Type B pancreatic cell (in vitro differentiated cells): Measurements from ENCODE around the gene SLC46A1. TPM values are rescaled to one million over a fixed set of nuclear protein-coding genes. Genes with fewer than 3 reads are reported as not detected.
A peak's percentile ranks its signal among the peaks of the same experiment; 100 is the strongest.

ENCODE experiments used
- DNase-seq: peaks from one replicate; pipeline ENCODE4 v3.0.0; 2021; ENCODE audit warnings: mixed read lengths; ENCODE audit not compliant: unreplicated experiment; ENCODE audit errors: extremely low spot score
- H3K27ac Mint-ChIP-seq: 2 replicates; pipeline ENCODE4 v1.8.0; 2021; ENCODE audit warnings: mild to moderate bottlenecking, mixed read lengths
- H3K27me3 Mint-ChIP-seq: 2 replicates; pipeline ENCODE4 v1.8.0; 2021; ENCODE audit warnings: mixed read lengths
- H3K36me3 Mint-ChIP-seq: 2 replicates; pipeline ENCODE4 v1.8.0; 2021; ENCODE audit warnings: mixed read lengths
- H3K4me1 Mint-ChIP-seq: one replicate; pipeline ENCODE4 v1.8.0; 2021; ENCODE audit warnings: mixed read lengths; ENCODE audit not compliant: unreplicated experiment
- H3K4me3 Mint-ChIP-seq: 2 replicates; pipeline ENCODE4 v1.8.0; 2021; ENCODE audit warnings: mild to moderate bottlenecking, mixed read lengths
- H3K9me3 Mint-ChIP-seq: 2 replicates; pipeline ENCODE4 v1.8.0; 2021; ENCODE audit warnings: mixed read lengths
- CTCF ChIP-seq: fragments of 200-600 bp; sonication (generic); conservative IDR thresholded peaks from 2 replicates; pipeline ENCODE4 v1.5.0; 2021; ENCODE audit warnings: antibody characterized with exemption, mild to moderate bottlenecking
- total RNA-seq: library from RNA; stranded (reverse); gene quantifications from 2 replicates; pipeline ENCODE4 v1.2.1, GENCODE V29; 2021; ENCODE audit warnings: low replicate concordance

The SLC46A1 gene
- total RNA-seq, 1 donor from 2014 or later: 21.9 TPM

DNA sequence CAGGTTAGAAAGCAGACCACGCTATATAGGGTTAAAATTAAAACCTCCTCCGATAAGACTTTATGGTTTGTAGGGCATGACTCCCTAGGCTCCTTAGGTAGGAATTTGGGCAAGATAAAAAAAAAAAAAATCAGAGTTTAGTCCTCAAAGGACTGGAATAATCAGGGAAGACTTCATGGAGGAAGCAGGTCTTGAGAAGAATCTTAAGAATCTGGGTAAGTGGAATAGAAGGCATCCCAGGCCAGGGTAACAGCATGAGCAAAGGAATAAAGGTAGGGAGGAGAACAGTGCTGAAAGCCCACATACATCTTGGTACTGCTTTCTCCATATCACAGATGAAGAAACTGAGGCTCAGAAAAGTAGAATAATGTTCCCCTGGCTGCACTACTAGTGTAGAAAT, 15.4 kb downstream of the SLC46A1 start:
- DNase-seq: no peak
- Mint-ChIP-seq H3K27ac (no peak overlapping the region), H3K27me3 (peaks cover under 1% of the 10 kb centered on the region), H3K36me3 (peaks cover 26% of the 10 kb centered on the region), H3K4me3 (no peak overlapping the region), H3K9me3 (no peaks in the 10 kb centered on the region), H3K4me1 (no peaks in the 10 kb centered on the region)
- TF ChIP-seq CTCF: no peak

DNA sequence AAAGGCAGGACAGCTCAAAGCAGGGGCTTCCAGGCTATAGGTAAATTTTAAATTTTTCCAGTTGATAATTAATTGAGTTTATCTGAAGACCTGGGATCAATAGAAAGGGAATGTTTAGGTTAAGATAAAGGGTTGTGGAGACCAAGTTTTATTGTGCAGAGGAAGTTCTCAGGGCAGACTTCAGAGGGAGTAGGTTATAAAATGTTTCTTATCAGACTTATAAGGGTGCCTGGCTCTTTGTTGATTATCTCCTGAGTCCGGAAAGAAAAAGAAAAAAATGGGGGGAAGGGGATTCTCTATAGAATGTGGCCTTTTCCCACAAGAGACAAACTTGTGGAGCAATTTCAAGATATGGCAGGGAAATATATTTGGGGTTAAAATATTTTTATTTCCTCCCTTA, 15.9 kb downstream of the SLC46A1 start:
- DNase-seq: no peak
- peaks cover 26% of the 10 kb centered on the region for H3K36me3 Mint-ChIP-seq
- H3K27me3 Mint-ChIP-seq: peaks cover 3% of the 10 kb centered on the region
- no peak overlapping the region for H3K27ac Mint-ChIP-seq
- no peaks in the 10 kb centered on the region for H3K4me1 Mint-ChIP-seq
- no peak for TF ChIP-seq CTCF
- no peak overlapping the region for H3K4me3 Mint-ChIP-seq
- H3K9me3 Mint-ChIP-seq: no peaks in the 10 kb centered on the region

- H3K9me3 Mint-ChIP-seq: no peaks in the 10 kb centered on the region
- no peak overlapping the region for H3K27ac Mint-ChIP-seq
- DNase-seq: no peak
Observed at GRCh38 chr17:28388106-28388505, 17.9 kb downstream of the SLC46A1 start.

DNA sequence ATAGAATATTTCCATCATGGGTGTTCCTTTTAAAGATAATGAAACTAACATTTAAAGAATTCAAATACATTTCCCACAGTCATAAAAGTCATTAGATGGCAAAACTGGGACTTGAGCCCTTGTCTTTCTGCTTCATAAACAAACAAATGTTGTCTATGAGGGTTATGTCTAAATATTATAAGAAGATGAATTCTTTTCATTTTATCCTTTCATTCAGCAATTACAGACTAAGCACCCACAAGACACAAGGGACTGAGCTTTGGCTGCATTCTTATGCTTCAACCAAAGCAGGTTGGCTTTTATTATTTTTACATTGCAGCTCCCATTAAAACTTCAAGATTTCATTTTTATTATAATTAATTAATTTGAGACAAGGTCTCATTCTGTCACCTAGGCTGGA, 19.6 kb downstream of the SLC46A1 start:
- no peak for TF ChIP-seq CTCF
- H3K27me3 Mint-ChIP-seq: peaks cover 38% of the 10 kb centered on the region
- H3K4me1 Mint-ChIP-seq: no peaks in the 10 kb centered on the region
- H3K9me3 Mint-ChIP-seq: no peaks in the 10 kb centered on the region
- no peak for DNase-seq
- no peak overlapping the region for H3K27ac Mint-ChIP-seq
- H3K36me3 Mint-ChIP-seq: peaks cover 33% of the 10 kb centered on the region
- H3K4me3 Mint-ChIP-seq: no peak overlapping the region

More at GRCh38 chr17:28388106-28388505, 17.9 kb downstream of the SLC46A1 start:
- no peak overlapping the region for H3K4me3 Mint-ChIP-seq
- H3K4me1 Mint-ChIP-seq: no peaks in the 10 kb centered on the region
- H3K36me3 Mint-ChIP-seq: peaks cover 26% of the 10 kb centered on the region
- no peak for TF ChIP-seq CTCF
- peaks cover 21% of the 10 kb centered on the region for H3K27me3 Mint-ChIP-seq

DNA sequence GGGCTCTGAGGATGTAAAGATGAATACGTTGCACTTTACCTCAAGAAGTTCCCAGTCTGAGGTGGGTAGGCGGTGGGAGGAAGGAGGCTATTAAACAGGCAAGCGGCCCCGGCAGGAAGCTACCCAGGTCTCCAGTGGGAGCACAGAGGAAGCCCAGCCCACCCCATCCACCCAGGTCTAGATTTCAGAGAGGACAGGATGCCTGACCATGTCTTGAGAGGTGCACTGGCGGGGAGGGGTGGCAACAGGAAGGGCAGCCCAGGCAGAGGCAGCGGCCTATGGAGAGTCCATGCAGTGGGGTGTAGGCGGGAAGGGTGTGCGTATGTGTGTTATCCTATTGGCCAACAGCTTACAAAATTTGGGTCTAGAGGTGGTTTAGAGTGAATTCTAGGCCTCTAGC, 20.6 kb downstream of the SLC46A1 start:
- Mint-ChIP-seq H3K4me1 (peaks cover 2% of the 10 kb centered on the region), H3K27ac (no peak overlapping the region), H3K4me3 (no peak overlapping the region), H3K27me3 (peaks cover 48% of the 10 kb centered on the region), H3K36me3 (peaks cover 28% of the 10 kb centered on the region), H3K9me3 (no peaks in the 10 kb centered on the region)
- TF ChIP-seq CTCF: no peak
- no peak for DNase-seq

- TF ChIP-seq CTCF: no peak
- Mint-ChIP-seq H3K4me1 (peaks cover 6% of the 10 kb centered on the region), H3K9me3 (no peaks in the 10 kb centered on the region), H3K36me3 (peaks cover 28% of the 10 kb centered on the region), H3K4me3 (peak overlapping the region; percentile 85), H3K27ac (no peak overlapping the region), H3K27me3 (peaks cover 51% of the 10 kb centered on the region)
- no peak for DNase-seq
Observed at GRCh38 chr17:28385037-28385400, 21.0 kb downstream of the SLC46A1 start.
